Esophagus muscularis mucosa (tissue), 4 donors: ENCODE data around the gene CCDC63. TPM values are rescaled to one million over a fixed set of nuclear protein-coding genes. Genes with fewer than 3 reads are reported as not detected.

Experiments
- DNase-seq: peaks from one replicate; pipeline ENCODE4 v3.0.0-alpha.2; 2017; ENCODE audit errors: extremely low spot score
- H3K27ac ChIP-seq, 4 donors: fragments of 200-600 bp; sonication (generic); replicated peaks in 1 of 4; 1 replicate in 3 of 4; 2 replicates in 1 of 4; pipeline ENCODE4 v1.5.1; 2016 to 2019; ENCODE audit warnings: mild to moderate bottlenecking in 1 of 4
- H3K27me3 ChIP-seq, 4 donors: fragments of 200-600 bp; sonication (generic); one replicate each; pipeline versions ENCODE4 v1.5.1 to v1.6.0; 2016 to 2019
- H3K36me3 ChIP-seq, 4 donors: fragments of 200-600 bp; sonication (generic); one replicate each; pipeline ENCODE4 v1.5.1; 2016 to 2019
- H3K4me1 ChIP-seq, 4 donors: fragments of 200-600 bp; sonication (generic); one replicate each; pipeline ENCODE4 v1.5.1; 2016 to 2019
- H3K4me3 ChIP-seq, 4 donors: fragments of 200-600 bp; sonication (generic); 1 replicate in 2 of 4; 2 replicates in 2 of 4; pipeline ENCODE4 v1.5.1; 2016 to 2019; ENCODE audit warnings: mild to moderate bottlenecking in 4 of 4, moderate library complexity in 1 of 4
- H3K9me3 ChIP-seq, 4 donors: fragments of 200-600 bp; sonication (generic); 1 replicate in 3 of 4; 2 replicates in 1 of 4; pipeline ENCODE4 v1.5.1; 2016 to 2019
- EP300 ChIP-seq: sonication (generic); formaldehyde crosslinking; IDR thresholded peaks from one replicate; pipeline ENCODE4 v1.6.1; 2017; ENCODE audit warnings: antibody characterized with exemption
- POLR2A ChIP-seq: fragments of 450-650 bp; IDR thresholded peaks from one replicate; pipeline ENCODE4 v1.6.1; 2017; ENCODE audit warnings: antibody characterized with exemption, moderate library complexity, mild to moderate bottlenecking, low read depth
- POLR2AphosphoS5 ChIP-seq, 2 donors: sonication (generic); formaldehyde crosslinking; IDR thresholded peaks; one replicate each; pipeline ENCODE4 v1.6.1; 2017; ENCODE audit warnings: antibody characterized with exemption in 2 of 2
- WGBS: methylation state at CpG from one replicate; pipeline ENCODE4 v1.1.5; 2018; 5-methylcytosine and 5-hydroxymethylcytosine counted together
- intact Hi-C: fragments of 100-400 bp; cut with DNase I; formaldehyde crosslinking; loops from one replicate; pipeline ENCODE4 v1.15.1; 2023
- total RNA-seq, 4 donors: library from RNA; depleted of rRNA; stranded (reverse); fragments of >200 nt; gene quantifications; one replicate each; pipeline versions ENCODE4 v1.1.0 to v1.2.1, GENCODE V29; 2016
- TF ChIP-seq, protein P1 (sequence below), 3 experiments: fragments of 200-600 bp in 2 of 3; fragments of 450-650 bp in 1 of 3; sonication (generic) in 2 of 3; IDR thresholded peaks; one replicate each; pipeline ENCODE4 v1.5.1; 2017 to 2019; ENCODE audit warnings: antibody characterized with exemption in 3 of 3, mild to moderate bottlenecking in 2 of 3, moderate library complexity in 1 of 3

CCDC63 gene
- total RNA-seq, 4 donors from 2014 or later: not detected

DNA sequence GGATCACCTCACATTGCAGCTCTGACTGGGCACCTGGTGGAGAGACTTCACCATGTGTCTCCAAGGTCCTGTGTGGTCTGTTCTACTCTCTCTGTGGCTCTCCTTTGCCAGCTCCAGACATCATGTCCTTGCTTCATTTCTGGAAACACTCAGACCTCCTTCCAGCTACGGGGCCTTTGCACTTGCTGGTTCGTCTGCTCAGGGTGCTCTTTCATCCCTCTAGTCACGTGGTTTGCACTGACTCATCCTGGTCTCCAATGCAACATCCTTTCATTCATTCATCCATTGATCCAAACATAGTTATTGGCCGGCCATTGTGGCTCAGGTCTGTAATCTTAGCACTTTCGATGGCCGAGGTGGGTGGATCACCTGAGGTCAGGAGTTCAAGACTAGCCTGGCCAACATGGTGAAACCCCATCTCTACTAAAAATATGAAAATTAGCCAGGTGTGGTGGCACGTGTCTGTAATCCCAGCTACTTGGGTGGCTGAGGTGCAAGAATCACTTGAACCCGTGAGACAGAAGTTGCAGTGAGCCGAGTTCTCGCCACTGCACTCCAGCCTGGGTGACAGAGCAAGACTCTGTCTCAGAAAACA lies 23.9 kb upstream of the CCDC63 start:
- H3K36me3 ChIP-seq: no peaks in the 10 kb centered on the region
- no peak overlapping the region for H3K4me3 ChIP-seq
- intact Hi-C loops: loop anchor here (10.0 kb wide), 1 partner anchor 368 kb away; the partner anchor contains the start of gene ARPC3
- H3K27ac ChIP-seq: no peak overlapping the region
- H3K4me1 ChIP-seq: peaks cover 0 to 8% (median 4%) of the 10 kb centered on the region in 4 donors
- no peaks in the 10 kb centered on the region for H3K27me3 ChIP-seq
- 90% methylated on average over 10 of the region's 10 CpGs for WGBS
- H3K9me3 ChIP-seq: no peaks in the 10 kb centered on the region
- DNase-seq: no peak
- no peak for TF ChIP-seq POLR2A
- TF ChIP-seq, protein P1, sequence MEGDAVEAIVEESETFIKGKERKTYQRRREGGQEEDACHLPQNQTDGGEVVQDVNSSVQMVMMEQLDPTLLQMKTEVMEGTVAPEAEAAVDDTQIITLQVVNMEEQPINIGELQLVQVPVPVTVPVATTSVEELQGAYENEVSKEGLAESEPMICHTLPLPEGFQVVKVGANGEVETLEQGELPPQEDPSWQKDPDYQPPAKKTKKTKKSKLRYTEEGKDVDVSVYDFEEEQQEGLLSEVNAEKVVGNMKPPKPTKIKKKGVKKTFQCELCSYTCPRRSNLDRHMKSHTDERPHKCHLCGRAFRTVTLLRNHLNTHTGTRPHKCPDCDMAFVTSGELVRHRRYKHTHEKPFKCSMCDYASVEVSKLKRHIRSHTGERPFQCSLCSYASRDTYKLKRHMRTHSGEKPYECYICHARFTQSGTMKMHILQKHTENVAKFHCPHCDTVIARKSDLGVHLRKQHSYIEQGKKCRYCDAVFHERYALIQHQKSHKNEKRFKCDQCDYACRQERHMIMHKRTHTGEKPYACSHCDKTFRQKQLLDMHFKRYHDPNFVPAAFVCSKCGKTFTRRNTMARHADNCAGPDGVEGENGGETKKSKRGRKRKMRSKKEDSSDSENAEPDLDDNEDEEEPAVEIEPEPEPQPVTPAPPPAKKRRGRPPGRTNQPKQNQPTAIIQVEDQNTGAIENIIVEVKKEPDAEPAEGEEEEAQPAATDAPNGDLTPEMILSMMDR (IDR thresholded peaks at IDR 0.05): no peak
- no peak for TF ChIP-seq EP300
- no peak for TF ChIP-seq POLR2AphosphoS5 (IDR thresholded peaks at IDR 0.05)

DNA sequence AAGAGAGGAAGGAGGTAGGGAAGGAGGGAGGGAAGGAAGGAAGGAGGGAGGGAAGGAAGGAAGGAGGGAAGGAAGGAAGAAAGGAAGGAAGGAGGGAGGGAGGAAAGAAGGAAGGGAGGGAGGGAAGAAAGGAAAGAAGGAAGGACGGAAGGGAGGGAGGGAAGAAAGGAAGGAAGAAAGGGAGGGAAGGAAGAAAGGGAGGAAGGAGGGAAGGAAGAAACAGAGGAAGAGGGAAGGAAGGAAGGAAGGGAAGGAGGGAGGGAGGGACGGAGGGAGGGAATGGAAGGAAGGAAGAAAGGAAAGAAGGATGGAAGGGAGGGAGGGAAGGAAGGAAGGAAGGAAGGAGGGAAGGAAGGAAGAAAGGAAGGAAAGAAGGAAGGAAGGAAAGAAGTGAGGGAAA lies 22.4 kb upstream of the CCDC63 start:
- intact Hi-C loops: loop anchor here (10.0 kb wide), 1 partner anchor 370 kb away; the partner anchor contains the start of gene ARPC3
- no peak for TF ChIP-seq POLR2AphosphoS5 (IDR thresholded peaks at IDR 0.05)
- TF ChIP-seq, protein P1 (IDR thresholded peaks at IDR 0.05): no peak
- H3K27ac ChIP-seq: no peak overlapping the region
- no peak for DNase-seq
- no peaks in the 10 kb centered on the region for H3K9me3 ChIP-seq
- H3K36me3 ChIP-seq: no peaks in the 10 kb centered on the region
- H3K4me1 ChIP-seq: peaks cover 0 to 8% (median 4%) of the 10 kb centered on the region in 4 donors
- H3K4me3 ChIP-seq: no peak overlapping the region
- H3K27me3 ChIP-seq: no peaks in the 10 kb centered on the region
- 86% methylated on average over 2 of the region's 2 CpGs for WGBS

DNA sequence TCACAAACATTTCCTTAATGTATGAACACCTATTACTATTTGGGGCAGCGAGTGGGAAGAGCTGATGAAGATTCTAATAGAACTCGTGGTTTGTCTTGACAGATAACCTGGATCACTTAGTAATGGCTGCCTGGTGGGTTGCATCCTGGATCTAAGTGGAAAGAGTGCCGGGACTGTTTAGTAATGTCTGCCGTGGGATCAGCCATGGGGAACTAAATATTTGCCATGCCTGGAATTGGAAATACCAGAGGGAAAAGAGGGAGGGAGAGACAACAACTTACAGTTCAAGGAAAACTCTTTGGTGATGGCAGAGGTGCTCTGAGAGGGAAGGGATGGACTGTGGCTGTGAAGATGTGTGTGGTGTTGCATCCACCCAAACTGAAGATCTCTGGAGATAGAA lies 21.3 kb upstream of the CCDC63 start:
- TF ChIP-seq EP300 (no peak), POLR2A (no peak), POLR2AphosphoS5 (IDR thresholded peaks at IDR 0.05) (no peak)
- TF ChIP-seq, protein P1 (IDR thresholded peaks at IDR 0.05): no peak
- intact Hi-C loops: loop anchor here (10.0 kb wide), 1 partner anchor 371 kb away; the partner anchor contains the start of gene ARPC3
- H3K9me3 ChIP-seq: no peaks in the 10 kb centered on the region
- H3K27ac ChIP-seq: no peak overlapping the region
- H3K36me3 ChIP-seq: no peaks in the 10 kb centered on the region
- peaks cover 0 to 8% (median 4%) of the 10 kb centered on the region in 4 donors for H3K4me1 ChIP-seq
- WGBS: 75% methylated on average over 4 of the region's 4 CpGs
- DNase-seq: no peak
- no peak overlapping the region for H3K4me3 ChIP-seq
- H3K27me3 ChIP-seq: no peaks in the 10 kb centered on the region

DNA sequence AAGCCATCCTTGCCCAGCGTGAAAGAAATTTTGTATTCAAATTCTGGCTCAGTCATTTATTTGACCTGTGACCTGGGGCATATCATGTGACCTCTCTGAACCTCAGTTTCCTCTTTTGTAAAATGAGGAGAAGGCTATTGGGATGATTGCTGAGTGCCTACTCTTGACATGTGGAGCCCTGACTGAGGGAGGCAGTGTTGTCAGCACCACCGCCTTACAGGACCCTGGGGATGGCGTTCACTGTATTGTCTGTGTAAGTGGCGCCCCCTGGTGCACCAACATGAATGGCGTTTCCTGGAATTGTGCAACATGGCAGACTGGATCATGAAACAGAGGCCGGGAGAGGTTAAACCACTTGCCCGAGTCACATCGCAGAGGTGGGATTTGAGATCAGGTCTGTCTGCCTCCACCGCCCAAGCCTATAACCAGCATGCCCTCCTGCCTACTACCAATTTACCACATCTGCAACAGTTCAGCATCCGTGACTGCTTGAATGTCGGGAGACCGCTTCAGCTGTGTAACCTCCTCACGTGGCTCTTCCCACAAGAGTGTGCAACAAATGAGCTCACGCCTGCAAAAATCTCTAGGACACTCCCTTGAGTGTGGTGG lies 20.1 kb upstream of the CCDC63 start:
- peaks cover 0 to 8% (median 4%) of the 10 kb centered on the region in 4 donors for H3K4me1 ChIP-seq
- H3K36me3 ChIP-seq: no peaks in the 10 kb centered on the region
- WGBS: 30% methylated on average over 14 of the region's 14 CpGs

More for the DNA sequence above, 20.1 kb upstream of the CCDC63 start:
- peak; percentile 97 for DNase-seq
- H3K27ac ChIP-seq: no peak overlapping the region
- peak overlapping the region in 1 of 4 donors; percentile 21 for H3K4me3 ChIP-seq
- TF ChIP-seq POLR2AphosphoS5 (IDR thresholded peaks at IDR 0.05) (peak in 1 of 2 donors; percentile 37), EP300 (no peak)
- TF ChIP-seq, protein P1 (IDR thresholded peaks at IDR 0.05): peak; percentile 62 to 81 (median 75)
- intact Hi-C loops: loop anchor here (10.0 kb wide), 1 partner anchor 372 kb away; the partner anchor contains the start of gene ARPC3
- H3K9me3 ChIP-seq: no peaks in the 10 kb centered on the region
- no peaks in the 10 kb centered on the region for H3K27me3 ChIP-seq
